Left lung (tissue), 10 donors: ENCODE measurements around the gene PLET1. TPM values are rescaled to one million over a fixed set of nuclear protein-coding genes. Genes with fewer than 3 reads are reported as not detected.

Experiments
- ATAC-seq: fragments of 200-7000 bp; cut with Tn5 transposase; one replicate; pipeline ENCODE4 v1.9.1; 2020; ENCODE audit warnings: moderate library complexity
- DNase-seq, 4 donors: peaks; one replicate each; pipeline ENCODE4 v3.0.0-alpha.2; 2013 to 2020
- H3K27ac ChIP-seq, 2 donors: fragments of 200-600 bp; sonication (generic) in 1 of 2; one replicate each; pipeline versions ENCODE4 v1.5.0 to v1.8.0; 2020 to 2021
- H3K27me3 ChIP-seq, 2 donors: fragments of 200-600 bp; sonication (generic) in 1 of 2; one replicate each; pipeline versions ENCODE4 v1.5.0 to v1.8.0; 2020 to 2021
- H3K36me3 ChIP-seq, 2 donors: fragments of 200-600 bp; sonication (generic) in 1 of 2; one replicate each; pipeline versions ENCODE4 v1.5.0 to v1.8.0; 2020 to 2021
- H3K4me1 ChIP-seq, 2 donors: fragments of 200-600 bp; one replicate each; pipeline ENCODE4 v1.8.0; 2021
- H3K4me3 ChIP-seq, 2 donors: fragments of 200-600 bp; sonication (generic) in 1 of 2; one replicate each; pipeline versions ENCODE4 v1.5.0 to v1.8.0; 2020 to 2021; ENCODE audit warnings: mild to moderate bottlenecking in 1 of 2
- H3K9me3 ChIP-seq, 2 donors: fragments of 200-600 bp; sonication (generic) in 1 of 2; one replicate each; pipeline versions ENCODE4 v1.5.0 to v1.8.0; 2020 to 2021
- intact Hi-C, 2 donors: fragments of 100-400 bp; cut with DNase I; formaldehyde crosslinking; loops; one replicate each; pipeline versions ENCODE4 v1.11.2 to v1.14.2; 2022
- polyA plus RNA-seq, 6 donors: library from polyadenylated mRNA; unstranded; fragments of 120-200 nt; gene quantifications; one replicate each; pipeline ENCODE4 v1.2.1, GENCODE V29; 2013; ENCODE audit not compliant: insufficient read length in 6 of 6
- total RNA-seq, 2 donors: library from RNA; stranded (reverse); fragmentation: NEBNext Ultra II Directional; extraction: Animal tissue kit (Norgen Biotek cat#: 25700); gene quantifications; one replicate each; pipeline ENCODE4 v1.2.1, GENCODE V29; 2021
- TF ChIP-seq, protein P1 (sequence below), 2 donors: fragments of 200-600 bp; sonication (generic) in 1 of 2; IDR thresholded peaks; one replicate each; pipeline versions ENCODE4 v1.5.0 to v1.8.0; 2021; ENCODE audit warnings: antibody characterized with exemption in 2 of 2
- donor health status: DM: no; HTN: yes; CAD: no.
- donor health status: DM: no; HTN: no; CAD: no.

Gene PLET1
- total and polyA plus RNA-seq, 8 donors = 0.18 TPM; not detected in 6

DNA sequence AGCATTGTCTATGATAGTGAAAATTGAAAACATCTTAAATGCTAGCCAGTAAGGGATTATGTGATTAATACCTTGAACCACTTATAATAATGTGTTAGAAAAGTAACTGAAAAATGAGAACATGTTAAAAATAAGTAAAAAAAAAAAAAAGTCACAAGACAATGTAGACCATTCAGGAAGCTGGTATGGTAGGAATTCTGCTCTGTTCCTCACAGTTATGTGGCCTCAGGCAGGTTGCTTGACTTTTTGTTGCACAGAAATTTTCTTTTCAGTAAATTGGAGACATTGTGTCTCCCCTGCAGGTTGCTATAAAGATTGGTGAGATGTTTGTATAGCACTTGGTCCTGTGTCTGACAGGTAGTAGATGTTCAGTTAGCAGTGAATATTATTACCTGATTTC is 17.3 kb upstream of the PLET1 start:
- no peak overlapping the region for H3K4me3 ChIP-seq
- peaks cover 0 to 8% of the 10 kb centered on the region in 2 donors for H3K4me1 ChIP-seq
- no peak for DNase-seq
- H3K36me3 ChIP-seq = no peaks in the 10 kb centered on the region
- no peaks in the 10 kb centered on the region for H3K9me3 ChIP-seq
- TF ChIP-seq, protein P1, sequence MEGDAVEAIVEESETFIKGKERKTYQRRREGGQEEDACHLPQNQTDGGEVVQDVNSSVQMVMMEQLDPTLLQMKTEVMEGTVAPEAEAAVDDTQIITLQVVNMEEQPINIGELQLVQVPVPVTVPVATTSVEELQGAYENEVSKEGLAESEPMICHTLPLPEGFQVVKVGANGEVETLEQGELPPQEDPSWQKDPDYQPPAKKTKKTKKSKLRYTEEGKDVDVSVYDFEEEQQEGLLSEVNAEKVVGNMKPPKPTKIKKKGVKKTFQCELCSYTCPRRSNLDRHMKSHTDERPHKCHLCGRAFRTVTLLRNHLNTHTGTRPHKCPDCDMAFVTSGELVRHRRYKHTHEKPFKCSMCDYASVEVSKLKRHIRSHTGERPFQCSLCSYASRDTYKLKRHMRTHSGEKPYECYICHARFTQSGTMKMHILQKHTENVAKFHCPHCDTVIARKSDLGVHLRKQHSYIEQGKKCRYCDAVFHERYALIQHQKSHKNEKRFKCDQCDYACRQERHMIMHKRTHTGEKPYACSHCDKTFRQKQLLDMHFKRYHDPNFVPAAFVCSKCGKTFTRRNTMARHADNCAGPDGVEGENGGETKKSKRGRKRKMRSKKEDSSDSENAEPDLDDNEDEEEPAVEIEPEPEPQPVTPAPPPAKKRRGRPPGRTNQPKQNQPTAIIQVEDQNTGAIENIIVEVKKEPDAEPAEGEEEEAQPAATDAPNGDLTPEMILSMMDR (IDR thresholded peaks at IDR 0.05) = no peak
- no peaks in the 10 kb centered on the region for H3K27me3 ChIP-seq
- no peak for ATAC-seq
- H3K27ac ChIP-seq = no peak overlapping the region
- intact Hi-C loops = loop anchor here in 1 of 2 donors (10.0 kb wide), 1 partner anchor 63 kb away; no protein-coding TSS in a partner anchor

DNA sequence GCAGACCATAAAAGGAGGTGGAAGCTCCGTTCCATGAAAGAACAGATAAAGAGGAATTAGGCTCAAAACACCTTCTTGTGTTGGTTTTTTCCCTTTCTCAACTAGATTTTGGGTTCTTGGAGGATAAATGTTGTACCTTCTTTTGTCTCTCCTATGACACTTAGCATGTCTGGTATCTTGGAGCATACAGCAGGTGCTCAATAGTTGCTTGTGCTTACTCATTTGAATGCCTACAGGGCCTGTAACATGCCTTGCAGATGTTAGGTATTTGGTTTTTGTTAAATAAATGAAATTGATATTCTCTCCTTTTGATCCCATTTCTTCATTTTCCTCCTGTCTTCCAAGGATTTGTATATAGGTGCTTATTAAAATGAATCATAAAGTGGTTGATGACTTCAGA is 16.4 kb upstream of the PLET1 start:
- ATAC-seq (no peak), DNase-seq (no peak)
- Histone ChIP-seq H3K27me3 (no peaks in the 10 kb centered on the region), H3K36me3 (no peaks in the 10 kb centered on the region), H3K27ac (no peak overlapping the region), H3K4me1 (peaks cover 0 to 8% of the 10 kb centered on the region in 2 donors), H3K4me3 (no peak overlapping the region), H3K9me3 (no peaks in the 10 kb centered on the region)
- intact Hi-C loops = loop anchor here in 1 of 2 donors (10.0 kb wide), 1 partner anchor 62 kb away; no protein-coding TSS in a partner anchor
- TF ChIP-seq, protein P1 (IDR thresholded peaks at IDR 0.05) = no peak

DNA sequence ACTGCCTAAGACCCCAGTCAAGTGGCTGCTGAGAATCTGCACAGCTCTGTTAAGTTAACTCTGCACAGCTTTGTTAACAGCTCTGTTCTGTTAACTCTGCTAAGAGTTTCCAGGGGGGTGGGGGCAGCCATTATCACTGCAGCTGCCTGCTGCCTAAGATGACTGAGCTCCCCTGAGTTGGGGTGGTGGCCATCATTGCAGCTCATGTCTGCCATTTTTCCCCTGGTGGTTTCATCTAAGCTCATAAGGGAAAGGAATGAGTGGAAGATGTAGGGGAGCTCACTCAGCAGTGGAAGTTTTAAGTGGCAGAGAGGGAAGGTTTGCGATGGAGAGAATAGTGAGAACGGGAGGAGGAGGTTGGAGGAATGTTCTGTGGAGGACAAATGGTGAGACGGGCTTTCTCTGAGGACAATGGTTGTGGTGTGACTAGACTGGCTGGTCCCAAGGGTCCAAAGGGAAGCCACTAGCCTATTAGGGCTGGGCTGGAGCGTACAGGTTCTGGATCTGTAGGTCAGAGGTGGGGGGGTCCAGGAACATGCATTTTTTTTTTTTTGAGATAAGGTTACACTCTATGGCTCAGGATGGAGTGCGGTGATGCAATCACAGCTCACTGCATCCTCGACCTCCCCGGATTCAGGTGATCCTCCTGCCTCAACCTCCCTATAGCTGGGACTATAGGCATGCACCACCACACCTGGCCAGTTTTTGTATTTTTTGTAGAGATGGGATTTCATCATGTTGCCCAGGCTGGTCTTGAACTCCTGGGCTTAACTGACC is 13.5 kb upstream of the PLET1 start:
- DNase-seq (no peak), ATAC-seq (no peak)
- TF ChIP-seq, protein P1 (IDR thresholded peaks at IDR 0.05) = no peak
- Histone ChIP-seq H3K27me3 (no peaks in the 10 kb centered on the region), H3K9me3 (no peaks in the 10 kb centered on the region), H3K36me3 (no peaks in the 10 kb centered on the region), H3K4me1 (no peaks in the 10 kb centered on the region), H3K4me3 (no peak overlapping the region), H3K27ac (no peak overlapping the region)
- intact Hi-C loops = loop anchor here in 1 of 2 donors (10.0 kb wide), 1 partner anchor 59 kb away; no protein-coding TSS in a partner anchor

DNA sequence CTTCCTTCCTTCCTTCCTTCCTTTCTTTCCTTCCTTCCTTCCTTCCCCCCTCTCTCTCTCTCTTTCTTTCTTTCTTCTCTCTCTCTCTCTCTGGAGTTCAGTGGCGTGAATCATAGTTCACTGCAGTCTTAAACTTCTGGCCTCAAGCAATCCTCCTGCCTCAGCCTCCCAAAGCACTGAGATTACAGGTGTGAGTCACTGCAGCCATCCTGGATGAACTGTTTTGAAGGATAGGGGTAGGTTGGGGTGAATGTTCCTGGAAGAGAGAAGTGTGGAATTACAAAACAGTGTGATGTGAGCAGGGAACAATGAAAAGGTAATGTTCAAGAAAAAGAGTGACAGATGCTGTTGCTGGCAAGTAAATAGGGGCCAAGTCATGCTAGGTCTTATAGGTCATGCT is 12.4 kb upstream of the PLET1 start:
- Histone ChIP-seq H3K9me3 (no peaks in the 10 kb centered on the region), H3K27me3 (no peaks in the 10 kb centered on the region), H3K27ac (no peak overlapping the region), H3K4me1 (no peaks in the 10 kb centered on the region), H3K4me3 (no peak overlapping the region), H3K36me3 (no peaks in the 10 kb centered on the region)
- ATAC-seq (no peak), DNase-seq (no peak)
- TF ChIP-seq, protein P1 (IDR thresholded peaks at IDR 0.05) = no peak
- intact Hi-C loops = loop anchor here in 1 of 2 donors (10.0 kb wide), 1 partner anchor 58 kb away; no protein-coding TSS in a partner anchor

DNA sequence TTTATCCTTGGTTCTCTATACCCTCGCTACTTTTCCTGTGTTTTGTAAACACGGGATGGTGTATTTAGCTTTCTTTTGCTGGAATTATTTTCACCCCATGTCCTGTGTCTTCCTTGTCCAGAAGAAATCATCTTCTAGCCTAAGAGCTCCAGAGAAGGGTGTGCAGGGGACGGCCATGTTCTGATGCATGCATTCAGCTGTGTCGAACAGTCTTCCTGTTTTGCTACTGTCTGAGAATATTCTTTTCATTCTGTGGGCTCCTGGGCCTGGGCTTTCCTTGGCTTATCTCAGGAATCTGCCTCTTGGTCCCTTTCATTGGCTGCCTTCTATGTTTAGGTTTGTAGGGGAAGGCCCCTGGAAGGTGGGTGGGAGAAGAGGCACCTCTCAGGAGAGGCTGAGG is 10.6 kb upstream of the PLET1 start:
- ATAC-seq = no peak
- intact Hi-C loops = loop anchor here in 1 of 2 donors (10.0 kb wide), 1 partner anchor 56 kb away; no protein-coding TSS in a partner anchor

More for the DNA sequence above, 10.6 kb upstream of the PLET1 start:
- TF ChIP-seq, protein P1 (IDR thresholded peaks at IDR 0.05) = no peak
- no peaks in the 10 kb centered on the region for H3K36me3 ChIP-seq
- no peaks in the 10 kb centered on the region for H3K27me3 ChIP-seq
- H3K9me3 ChIP-seq = no peaks in the 10 kb centered on the region
- no peak for DNase-seq
- no peaks in the 10 kb centered on the region for H3K4me1 ChIP-seq
- no peak overlapping the region for H3K27ac ChIP-seq
- H3K4me3 ChIP-seq = no peak overlapping the region
